ENCODE results near the gene OLFML3. TPM values are rescaled to one million over a fixed set of nuclear protein-coding genes. Genes with fewer than 3 reads are reported as not detected.

OLFML3 gene
- total RNA-seq, 4 donors from 2014 or later, result 3.3 to 12.0 (median 7.8) TPM

DNA sequence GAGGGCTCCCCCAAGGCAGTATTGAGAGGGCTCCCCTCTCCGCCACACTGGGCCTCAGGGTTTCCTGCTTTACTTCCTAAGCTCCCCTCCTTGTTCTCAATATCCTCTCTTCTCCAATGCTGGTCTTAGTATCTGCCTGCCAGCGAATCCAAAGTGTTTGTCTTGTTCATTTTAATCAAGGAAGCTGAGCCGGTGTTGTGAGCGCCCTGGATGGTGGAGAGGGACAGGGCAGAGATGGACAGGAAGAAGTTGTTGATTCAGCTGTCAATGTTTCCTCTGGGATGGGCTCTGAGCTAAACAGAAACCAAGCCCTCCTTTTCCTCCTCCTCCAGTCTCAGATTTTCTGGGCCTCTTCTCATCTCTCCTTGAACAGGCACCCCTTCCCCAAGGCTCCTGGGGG is 5.4 kb downstream of the OLFML3 start:
- Histone ChIP-seq H3K4me3 (no peak overlapping the region), H3K4me1 (peaks cover 0 to 21% (median 0%) of the 10 kb centered on the region in 4 donors), H3K27me3 (no peaks in the 10 kb centered on the region), H3K9me3 (no peaks in the 10 kb centered on the region), H3K27ac (peak overlapping the region in 1 of 4 donors; percentile 35), H3K36me3 (no peaks in the 10 kb centered on the region)
- no peak for DNase-seq
- TF ChIP-seq, protein P1, sequence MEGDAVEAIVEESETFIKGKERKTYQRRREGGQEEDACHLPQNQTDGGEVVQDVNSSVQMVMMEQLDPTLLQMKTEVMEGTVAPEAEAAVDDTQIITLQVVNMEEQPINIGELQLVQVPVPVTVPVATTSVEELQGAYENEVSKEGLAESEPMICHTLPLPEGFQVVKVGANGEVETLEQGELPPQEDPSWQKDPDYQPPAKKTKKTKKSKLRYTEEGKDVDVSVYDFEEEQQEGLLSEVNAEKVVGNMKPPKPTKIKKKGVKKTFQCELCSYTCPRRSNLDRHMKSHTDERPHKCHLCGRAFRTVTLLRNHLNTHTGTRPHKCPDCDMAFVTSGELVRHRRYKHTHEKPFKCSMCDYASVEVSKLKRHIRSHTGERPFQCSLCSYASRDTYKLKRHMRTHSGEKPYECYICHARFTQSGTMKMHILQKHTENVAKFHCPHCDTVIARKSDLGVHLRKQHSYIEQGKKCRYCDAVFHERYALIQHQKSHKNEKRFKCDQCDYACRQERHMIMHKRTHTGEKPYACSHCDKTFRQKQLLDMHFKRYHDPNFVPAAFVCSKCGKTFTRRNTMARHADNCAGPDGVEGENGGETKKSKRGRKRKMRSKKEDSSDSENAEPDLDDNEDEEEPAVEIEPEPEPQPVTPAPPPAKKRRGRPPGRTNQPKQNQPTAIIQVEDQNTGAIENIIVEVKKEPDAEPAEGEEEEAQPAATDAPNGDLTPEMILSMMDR (IDR thresholded peaks at IDR 0.05), result no peak
- no peak for TF ChIP-seq POLR2A (IDR thresholded peaks at IDR 0.05)

DNA sequence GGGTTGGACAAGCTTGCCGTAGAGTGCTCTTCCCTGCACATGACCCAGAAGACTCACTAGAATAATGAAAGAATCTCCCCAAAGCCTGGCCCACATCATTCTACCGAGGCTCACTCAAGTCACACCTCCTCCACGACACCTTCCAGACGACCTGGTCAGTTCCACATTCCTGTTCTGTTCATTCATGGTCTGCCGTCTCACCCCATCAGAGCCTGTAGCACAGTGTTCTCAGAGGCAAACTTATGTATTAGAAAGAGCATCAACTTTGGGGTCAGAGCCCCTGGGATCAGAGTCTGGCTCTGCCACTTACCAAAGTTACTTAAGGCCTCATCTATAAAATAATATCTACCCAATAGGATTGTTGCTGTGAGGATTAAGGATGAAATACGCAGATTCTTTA is 7.5 kb downstream of the OLFML3 start:
- no peaks in the 10 kb centered on the region for H3K9me3 ChIP-seq
- no peaks in the 10 kb centered on the region for H3K36me3 ChIP-seq
- H3K4me1 ChIP-seq, result peaks cover 0 to 15% (median 0%) of the 10 kb centered on the region in 4 donors
- DNase-seq, result no peak
- H3K27ac ChIP-seq, result no peak overlapping the region
- H3K27me3 ChIP-seq, result no peaks in the 10 kb centered on the region
- TF ChIP-seq, protein P1 (IDR thresholded peaks at IDR 0.05), result no peak
- TF ChIP-seq POLR2A (IDR thresholded peaks at IDR 0.05), result no peak
- no peak overlapping the region for H3K4me3 ChIP-seq

DNA sequence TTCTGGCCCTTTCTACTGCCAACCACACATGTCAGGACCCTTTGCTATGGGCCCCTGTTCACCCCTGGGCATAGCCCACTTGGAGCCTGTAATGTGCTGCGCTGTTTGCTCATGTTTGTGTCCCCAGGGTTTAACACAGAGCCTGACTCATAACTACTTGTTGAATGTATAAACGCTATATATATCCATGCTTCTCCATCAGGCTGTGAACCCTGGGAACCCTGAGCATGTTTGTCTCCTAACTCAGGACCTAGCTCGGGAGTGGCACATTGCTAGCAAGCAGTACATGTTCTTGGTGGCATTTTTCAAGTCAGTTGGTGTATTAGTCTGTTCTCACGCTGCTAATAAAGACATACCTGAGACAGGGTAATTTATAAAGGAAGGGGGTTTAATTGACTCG is 8.0 kb downstream of the OLFML3 start:
- TF ChIP-seq, protein P1 (IDR thresholded peaks at IDR 0.05), result no peak
- TF ChIP-seq POLR2A (IDR thresholded peaks at IDR 0.05), result no peak
- Histone ChIP-seq H3K27ac (no peak overlapping the region), H3K9me3 (no peaks in the 10 kb centered on the region), H3K4me1 (peaks cover 0 to 15% (median 0%) of the 10 kb centered on the region in 4 donors), H3K27me3 (no peaks in the 10 kb centered on the region), H3K36me3 (no peaks in the 10 kb centered on the region), H3K4me3 (no peak overlapping the region)
- DNase-seq, result no peak

- Histone ChIP-seq H3K27me3 (no peaks in the 10 kb centered on the region), H3K4me3 (no peak overlapping the region), H3K27ac (no peak overlapping the region), H3K4me1 (no peaks in the 10 kb centered on the region), H3K36me3 (no peaks in the 10 kb centered on the region), H3K9me3 (peaks cover 0 to 9% (median 2%) of the 10 kb centered on the region in 4 donors)
- TF ChIP-seq POLR2A (IDR thresholded peaks at IDR 0.05), result no peak
- TF ChIP-seq, protein P1 (IDR thresholded peaks at IDR 0.05), result no peak
- no peak for DNase-seq
These were observed 11.3 kb downstream of the OLFML3 start for GRCh38 chr1:113990530-113990929.

DNA sequence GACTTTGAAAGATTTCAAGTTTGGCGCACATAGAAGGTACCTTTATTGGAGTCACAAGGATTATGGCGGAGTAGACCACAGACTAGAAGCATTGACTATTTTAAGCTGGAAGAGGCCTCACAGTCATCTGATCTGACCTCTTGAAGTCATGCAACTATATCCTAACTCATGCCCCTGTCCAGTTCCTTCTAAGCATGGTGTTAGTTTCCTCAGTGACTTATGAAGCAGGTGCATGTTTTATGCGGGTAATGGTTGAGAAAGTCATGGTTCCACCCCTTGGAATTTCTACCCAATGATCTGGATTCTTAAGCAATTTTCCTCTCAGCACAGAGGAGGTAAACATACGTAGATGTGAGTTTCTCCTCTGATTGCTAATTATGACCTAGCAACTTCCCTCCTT is 11.7 kb downstream of the OLFML3 start:
- TF ChIP-seq POLR2A (IDR thresholded peaks at IDR 0.05), result no peak
- TF ChIP-seq, protein P1 (IDR thresholded peaks at IDR 0.05), result no peak
- Histone ChIP-seq H3K9me3 (peaks cover 0 to 9% (median 2%) of the 10 kb centered on the region in 4 donors), H3K4me1 (no peaks in the 10 kb centered on the region), H3K36me3 (no peaks in the 10 kb centered on the region), H3K27me3 (no peaks in the 10 kb centered on the region), H3K4me3 (no peak overlapping the region), H3K27ac (no peak overlapping the region)
- DNase-seq, result no peak

GRCh38 chr1:113991467-113991997 is 12.3 kb downstream of the OLFML3 start:
- DNase-seq, result no peak
- Histone ChIP-seq H3K4me3 (no peak overlapping the region), H3K4me1 (no peaks in the 10 kb centered on the region), H3K36me3 (no peaks in the 10 kb centered on the region), H3K27ac (no peak overlapping the region), H3K27me3 (no peaks in the 10 kb centered on the region), H3K9me3 (peaks cover 0 to 9% (median 2%) of the 10 kb centered on the region in 4 donors)
- TF ChIP-seq, protein P1 (IDR thresholded peaks at IDR 0.05), result no peak
- no peak for TF ChIP-seq POLR2A (IDR thresholded peaks at IDR 0.05)

Data from Peyer's patch (tissue), 4 donors.